Neural progenitor cell (in vitro differentiated cells): ENCODE measurements around the gene THSD4. TPM values are rescaled to one million over a fixed set of nuclear protein-coding genes. Genes with fewer than 3 reads are reported as not detected.

Source experiments
- DNase-seq: peaks from one replicate; pipeline ENCODE4 v3.0.0-alpha.2; 2016; ENCODE audit warnings: low spot score
- H2AFZ ChIP-seq: fragments of 200-600 bp; sonication (generic); replicated peaks from 2 replicates; pipeline ENCODE4 v1.6.1; 2016; ENCODE audit warnings: antibody characterized with exemption
- H3F3A ChIP-seq: fragments of 200-600 bp; sonication (generic); 2 replicates; pipeline ENCODE4 v1.6.1; 2016; ENCODE audit warnings: antibody characterized with exemption, low read depth
- H3K27ac ChIP-seq: fragments of 200-600 bp; sonication (generic); 2 replicates; pipeline ENCODE4 v1.5.1; 2016; ENCODE audit warnings: mild to moderate bottlenecking
- H3K27me3 ChIP-seq: fragments of 200-600 bp; sonication (generic); 2 replicates; pipeline ENCODE4 v1.6.1; 2016; ENCODE audit warnings: mild to moderate bottlenecking, moderate library complexity
- H3K36me3 ChIP-seq: fragments of 200-600 bp; sonication (generic); 2 replicates; pipeline ENCODE4 v1.5.1; 2016
- H3K4me1 ChIP-seq: fragments of 200-600 bp; sonication (generic); 2 replicates; pipeline ENCODE4 v1.6.1; 2016; ENCODE audit warnings: mixed run types
- H3K4me2 ChIP-seq: fragments of 200-600 bp; sonication (generic); 2 replicates; pipeline ENCODE4 v1.6.1; 2016
- H3K4me3 ChIP-seq: fragments of 200-600 bp; sonication (generic); 2 replicates; pipeline ENCODE4 v1.5.1; 2016
- H3K79me2 ChIP-seq: fragments of 200-600 bp; sonication (generic); 2 replicates; pipeline ENCODE4 v1.6.1; 2016; ENCODE audit warnings: low read depth
- H3K9ac ChIP-seq: fragments of 200-600 bp; sonication (generic); 2 replicates; pipeline ENCODE4 v1.6.1; 2016
- H3K9me3 ChIP-seq: fragments of 200-600 bp; sonication (generic); 2 replicates; pipeline ENCODE4 v1.5.1; 2016; ENCODE audit warnings: low read depth
- H4K20me1 ChIP-seq: fragments of 200-600 bp; sonication (generic); 2 replicates; pipeline ENCODE4 v1.6.1; 2016; ENCODE audit warnings: low read depth
- H3K27ac Mint-ChIP-seq: 3 replicates; pipeline ENCODE4 v1.8.0; 2021; ENCODE audit warnings: mixed read lengths
- H3K27me3 Mint-ChIP-seq: 2 replicates; pipeline ENCODE4 v1.8.0; 2022; ENCODE audit warnings: low read depth, mild to moderate bottlenecking, inconsistent platforms, moderate library complexity, mixed read lengths; ENCODE audit not compliant: insufficient read depth
- H3K36me3 Mint-ChIP-seq: 3 replicates; pipeline ENCODE4 v1.8.0; 2021; ENCODE audit warnings: mixed read lengths
- H3K4me1 Mint-ChIP-seq: 3 replicates; pipeline ENCODE4 v1.8.0; 2021; ENCODE audit warnings: mixed read lengths
- H3K4me3 Mint-ChIP-seq: 3 replicates; pipeline ENCODE4 v1.8.0; 2021; ENCODE audit warnings: mild to moderate bottlenecking, moderate library complexity, mixed read lengths
- H3K9me3 Mint-ChIP-seq: 3 replicates; pipeline ENCODE4 v1.8.0; 2020; ENCODE audit warnings: mixed read lengths
- CTCF ChIP-seq: fragments of 200-600 bp; sonication (generic); IDR thresholded peaks from 2 replicates; pipeline ENCODE4 v1.5.1; 2017; ENCODE audit warnings: antibody characterized with exemption, mild to moderate bottlenecking
- EZH2 ChIP-seq: fragments of 200-600 bp; sonication (generic); IDR thresholded peaks from 2 replicates; pipeline ENCODE4 v1.6.1; 2017; ENCODE audit warnings: antibody characterized with exemption, mild to moderate bottlenecking, moderate library complexity
- EZH2phosphoT487 ChIP-seq: fragments of 200-600 bp; sonication (generic); IDR thresholded peaks from 2 replicates; pipeline ENCODE4 v1.6.1; 2017; ENCODE audit warnings: antibody characterized with exemption
- total RNA-seq: library from RNA; depleted of rRNA; stranded (reverse); fragments of >200 nt; gene quantifications from 2 replicates; pipeline ENCODE4 v1.2.3, GENCODE V29; 2015; ENCODE audit warnings: low replicate concordance

The THSD4 gene
- total RNA-seq, 1 donor from 2014 or later, result 2.4 TPM

- H3K4me1 ChIP-seq, result no peaks in the 10 kb centered on the region
- TF ChIP-seq CTCF, result no peak
- TF ChIP-seq EZH2phosphoT487, result no peak
- TF ChIP-seq EZH2, result no peak
- H3K36me3 ChIP-seq, result no peaks in the 10 kb centered on the region
- no peaks in the 10 kb centered on the region for H3K27me3 ChIP-seq
- Mint-ChIP-seq H3K36me3 (no peaks in the 10 kb centered on the region), H3K27ac (no peak overlapping the region), H3K9me3 (no peaks in the 10 kb centered on the region), H3K4me3 (no peak overlapping the region), H3K4me1 (peaks cover 5% of the 10 kb centered on the region), H3K27me3 (no peaks in the 10 kb centered on the region)
- no peak overlapping the region for H3K4me2 ChIP-seq
- H3K9me3 ChIP-seq, result no peaks in the 10 kb centered on the region
- no peaks in the 10 kb centered on the region for H3F3A ChIP-seq
- no peak overlapping the region for H3K27ac ChIP-seq
- no peak overlapping the region for H3K9ac ChIP-seq
- no peak overlapping the region for H3K4me3 ChIP-seq
- H4K20me1 ChIP-seq, result no peaks in the 10 kb centered on the region
- H2AFZ ChIP-seq, result no peak overlapping the region
- no peak for DNase-seq
- no peaks in the 10 kb centered on the region for H3K79me2 ChIP-seq
Measured at GRCh38 chr15:71409541-71409940, 294.3 kb downstream of the THSD4 start.

GRCh38 chr15:71410347-71410746 lies 295.1 kb downstream of the THSD4 start:
- H2AFZ ChIP-seq, result no peak overlapping the region

GRCh38 chr15:71411538-71412482 lies 296.5 kb downstream of the THSD4 start:
- Histone ChIP-seq H3K79me2 (no peaks in the 10 kb centered on the region), H2AFZ (no peak overlapping the region)
- no peak overlapping the region for H3K27ac Mint-ChIP-seq

More at GRCh38 chr15:71410347-71410746, 295.1 kb downstream of the THSD4 start:
- Histone ChIP-seq H3K9ac (no peak overlapping the region), H4K20me1 (no peaks in the 10 kb centered on the region), H3K4me3 (no peak overlapping the region), H3K27ac (no peak overlapping the region), H3K4me1 (no peaks in the 10 kb centered on the region), H3F3A (no peaks in the 10 kb centered on the region), H3K79me2 (no peaks in the 10 kb centered on the region), H3K9me3 (no peaks in the 10 kb centered on the region), H3K27me3 (no peaks in the 10 kb centered on the region), H3K36me3 (no peaks in the 10 kb centered on the region), H3K4me2 (no peak overlapping the region)
- TF ChIP-seq EZH2phosphoT487, result no peak
- no peak for TF ChIP-seq EZH2
- TF ChIP-seq CTCF, result no peak
- DNase-seq, result no peak
- H3K9me3 Mint-ChIP-seq, result no peaks in the 10 kb centered on the region
- no peak overlapping the region for H3K4me3 Mint-ChIP-seq
- H3K27me3 Mint-ChIP-seq, result no peaks in the 10 kb centered on the region
- no peak overlapping the region for H3K27ac Mint-ChIP-seq
- peaks cover 5% of the 10 kb centered on the region for H3K4me1 Mint-ChIP-seq
- no peaks in the 10 kb centered on the region for H3K36me3 Mint-ChIP-seq

More at GRCh38 chr15:71411538-71412482, 296.5 kb downstream of the THSD4 start:
- Histone ChIP-seq H3K9ac (no peak overlapping the region), H3K27me3 (no peaks in the 10 kb centered on the region), H3K4me2 (no peak overlapping the region), H3K4me3 (no peak overlapping the region), H3K36me3 (no peaks in the 10 kb centered on the region), H3K9me3 (no peaks in the 10 kb centered on the region), H3F3A (no peaks in the 10 kb centered on the region), H3K4me1 (no peaks in the 10 kb centered on the region), H4K20me1 (no peaks in the 10 kb centered on the region), H3K27ac (no peak overlapping the region)
- Mint-ChIP-seq H3K4me1 (peaks cover 5% of the 10 kb centered on the region), H3K4me3 (no peak overlapping the region), H3K27me3 (no peaks in the 10 kb centered on the region), H3K36me3 (no peaks in the 10 kb centered on the region), H3K9me3 (no peaks in the 10 kb centered on the region)
- DNase-seq, result no peak
- TF ChIP-seq EZH2 (no peak), CTCF (no peak), EZH2phosphoT487 (no peak)
